Prostate gland (tissue), 2 donors: ENCODE measurements around the gene SGSM1.

ENCODE experiments used
- CTCF ChIP-seq, 4 experiments: fragments of 200-600 bp in 2 of 4; fragments of 450-650 bp in 2 of 4; sonication (generic) in 2 of 4; IDR thresholded peaks; 1 replicate in 3 of 4; 2 replicates in 1 of 4; pipeline ENCODE4 v1.5.1; 2016 to 2019; ENCODE audit warnings: antibody characterized with exemption in 4 of 4, mild to moderate bottlenecking in 2 of 4, moderate library complexity in 2 of 4
- POLR2A ChIP-seq: fragments of 450-650 bp; IDR thresholded peaks from one replicate; pipeline ENCODE4 v1.6.1; 2016; ENCODE audit warnings: antibody characterized with exemption, mild to moderate bottlenecking
- POLR2AphosphoS5 ChIP-seq: sonication (generic); formaldehyde crosslinking; IDR thresholded peaks from one replicate; pipeline ENCODE4 v1.6.1; 2017; ENCODE audit warnings: antibody characterized with exemption

- TF ChIP-seq CTCF (IDR thresholded peaks at IDR 0.05) (no peak), POLR2A (no peak), POLR2AphosphoS5 (no peak)
Measured at GRCh38 chr22:24796860-24797259, 9.2 kb upstream of the SGSM1 start.
